Chondrocyte (in vitro differentiated cells): ENCODE results near the gene ADIRF. TPM values are rescaled to one million over a fixed set of nuclear protein-coding genes. Genes with fewer than 3 reads are reported as not detected.

Experiments
- DNase-seq: peaks from one replicate; pipeline ENCODE4 v3.0.0; 2021; ENCODE audit warnings: mixed read lengths, low spot score
- H3K27ac Mint-ChIP-seq: one replicate; pipeline ENCODE4 v1.8.0; 2021; ENCODE audit warnings: mild to moderate bottlenecking, moderate library complexity, mixed read lengths; ENCODE audit not compliant: unreplicated experiment
- H3K27me3 Mint-ChIP-seq: 2 replicates; pipeline ENCODE4 v1.8.0; 2021; ENCODE audit warnings: low read depth, mixed read lengths
- H3K36me3 Mint-ChIP-seq: 2 replicates; pipeline ENCODE4 v1.8.0; 2021; ENCODE audit warnings: low read depth, mixed read lengths
- H3K4me1 Mint-ChIP-seq: 2 replicates; pipeline ENCODE4 v1.8.0; 2021; ENCODE audit warnings: low read depth, mild to moderate bottlenecking, mixed read lengths
- H3K4me3 Mint-ChIP-seq: one replicate; pipeline ENCODE4 v1.8.0; 2021; ENCODE audit warnings: mild to moderate bottlenecking, moderate library complexity, mixed read lengths; ENCODE audit not compliant: unreplicated experiment
- H3K9me3 Mint-ChIP-seq: 2 replicates; pipeline ENCODE4 v1.8.0; 2021; ENCODE audit warnings: low read depth, mixed read lengths
- CTCF ChIP-seq: fragments of 200-600 bp; sonication (generic); IDR thresholded peaks from 2 replicates; pipeline ENCODE4 v1.5.0; 2021; ENCODE audit warnings: antibody characterized with exemption, mild to moderate bottlenecking, moderate library complexity
- total RNA-seq: library from RNA; stranded (reverse); gene quantifications from 3 replicates; pipeline ENCODE4 v1.2.1, GENCODE V29; 2021

Gene ADIRF
- total RNA-seq, 1 donor from 2014 or later: 0.65 TPM

DNA sequence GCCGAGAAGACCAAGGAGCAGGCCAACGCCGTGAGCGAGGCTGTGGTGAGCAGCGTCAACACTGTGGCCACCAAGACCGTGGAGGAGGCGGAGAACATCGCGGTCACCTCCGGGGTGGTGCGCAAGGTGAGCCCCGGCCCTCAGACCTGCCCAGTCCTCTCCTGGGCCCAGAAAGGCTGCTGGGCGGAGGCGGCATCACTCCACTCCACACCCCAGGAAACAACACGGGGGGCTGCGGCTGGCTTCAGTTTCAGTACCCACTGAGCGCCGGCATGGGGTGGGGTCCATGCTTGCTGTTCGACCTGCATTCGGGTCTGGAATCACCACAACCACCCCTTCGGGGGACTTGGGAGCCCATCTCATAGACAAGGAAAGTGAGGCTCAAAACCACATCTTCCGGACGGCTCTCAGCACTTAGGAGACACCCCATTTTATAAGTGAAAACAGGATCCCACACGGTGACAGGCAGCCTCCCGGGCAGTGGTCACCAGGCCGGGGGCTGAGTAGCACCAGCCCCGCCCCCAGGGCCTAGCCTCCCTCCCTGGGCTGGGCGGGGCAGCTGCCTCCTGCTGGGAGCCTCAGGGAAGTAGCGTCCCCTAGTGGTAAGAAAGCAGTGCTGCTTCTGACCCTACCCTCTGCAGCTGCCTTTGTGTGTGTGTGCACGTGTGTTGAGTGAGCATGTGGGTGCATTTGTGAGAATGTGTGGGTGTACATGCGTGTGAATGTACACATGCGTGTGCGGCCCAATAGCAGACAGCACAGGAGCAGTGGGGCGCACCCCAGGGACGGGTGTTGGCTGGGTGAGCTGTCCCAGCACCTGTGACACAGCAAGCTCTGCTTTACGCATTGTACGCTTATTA is 8.0 kb upstream of the ADIRF start:
- Mint-ChIP-seq H3K27me3 (no peaks in the 10 kb centered on the region), H3K4me3 (no peak overlapping the region)
- DNase-seq: peak; percentile 86

GRCh38 chr10:86960863-86961434 is 7.3 kb upstream of the ADIRF start:
- no peak overlapping the region for H3K4me3 Mint-ChIP-seq
- H3K27ac Mint-ChIP-seq: no peak overlapping the region
- no peaks in the 10 kb centered on the region for H3K9me3 Mint-ChIP-seq
- peak; percentile 68 for DNase-seq
- TF ChIP-seq CTCF: no peak
- H3K36me3 Mint-ChIP-seq: no peaks in the 10 kb centered on the region
- H3K27me3 Mint-ChIP-seq: no peaks in the 10 kb centered on the region
- peaks cover 28% of the 10 kb centered on the region for H3K4me1 Mint-ChIP-seq

More for the DNA sequence above, 8.0 kb upstream of the ADIRF start:
- no peak overlapping the region for H3K27ac Mint-ChIP-seq
- H3K4me1 Mint-ChIP-seq: peaks cover 31% of the 10 kb centered on the region
- no peaks in the 10 kb centered on the region for H3K9me3 Mint-ChIP-seq
- peak; percentile 81 for TF ChIP-seq CTCF
- H3K36me3 Mint-ChIP-seq: no peaks in the 10 kb centered on the region

- H3K4me1 Mint-ChIP-seq: peaks cover 32% of the 10 kb centered on the region
- no peak for TF ChIP-seq CTCF
- H3K9me3 Mint-ChIP-seq: no peaks in the 10 kb centered on the region
- no peak overlapping the region for H3K4me3 Mint-ChIP-seq
- H3K36me3 Mint-ChIP-seq: no peaks in the 10 kb centered on the region
- no peaks in the 10 kb centered on the region for H3K27me3 Mint-ChIP-seq
- peak; percentile 81 for DNase-seq
- no peak overlapping the region for H3K27ac Mint-ChIP-seq
These were observed 6.7 kb upstream of the ADIRF start for GRCh38 chr10:86961481-86962091.

DNA sequence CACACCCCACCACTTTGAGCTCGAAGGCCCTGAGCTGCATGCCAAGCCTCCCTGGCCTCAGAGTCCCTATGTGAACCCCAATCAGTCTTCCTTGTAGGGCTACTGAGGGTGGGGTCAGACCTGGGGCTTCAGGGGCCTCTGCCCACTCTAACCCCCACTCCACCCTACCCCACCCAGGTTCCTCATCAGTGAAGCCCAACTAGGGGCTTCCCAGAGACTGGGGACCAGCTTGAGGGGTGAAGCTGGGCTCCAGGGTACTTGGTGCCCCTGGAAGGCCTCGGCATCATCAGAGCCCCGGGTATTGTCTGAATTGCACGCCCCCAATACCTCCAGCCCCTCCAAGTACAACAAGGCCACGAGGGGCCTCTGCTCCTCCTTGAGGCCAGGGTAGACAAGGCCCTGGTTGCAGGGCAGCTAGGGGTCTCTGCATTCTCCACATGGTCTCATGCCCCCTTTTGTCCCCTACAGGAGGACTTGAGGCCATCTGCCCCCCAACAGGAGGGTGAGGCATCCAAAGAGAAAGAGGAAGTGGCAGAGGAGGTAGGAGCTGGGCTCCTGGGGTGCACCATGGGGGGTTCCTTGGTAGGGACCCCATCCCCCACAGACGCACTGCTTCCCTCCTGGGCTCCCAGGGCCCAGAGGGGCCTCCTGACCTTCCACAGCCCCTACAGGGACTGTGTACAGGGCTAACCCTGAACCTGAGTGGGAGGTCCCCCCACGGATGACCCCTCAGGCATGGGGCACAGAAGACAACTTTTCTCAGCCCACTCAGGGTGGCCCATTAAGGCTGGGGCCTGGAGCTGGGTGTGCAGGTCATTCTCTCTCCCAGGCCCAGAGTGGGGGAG is 5.9 kb upstream of the ADIRF start:
- TF ChIP-seq CTCF: no peak
- Mint-ChIP-seq H3K27me3 (no peaks in the 10 kb centered on the region), H3K27ac (no peak overlapping the region)

DNA sequence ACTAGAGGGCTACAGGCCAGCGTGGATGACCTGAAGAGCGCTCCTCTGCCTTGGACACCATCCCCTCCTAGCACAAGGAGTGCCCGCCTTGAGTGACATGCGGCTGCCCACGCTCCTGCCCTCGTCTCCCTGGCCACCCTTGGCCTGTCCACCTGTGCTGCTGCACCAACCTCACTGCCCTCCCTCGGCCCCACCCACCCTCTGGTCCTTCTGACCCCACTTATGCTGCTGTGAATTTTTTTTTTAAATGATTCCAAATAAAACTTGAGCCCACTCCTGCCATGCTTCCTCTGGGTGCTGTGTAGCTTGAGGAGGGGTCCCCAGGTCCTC is 5.3 kb upstream of the ADIRF start:
- Mint-ChIP-seq H3K4me3 (no peak overlapping the region), H3K27me3 (no peaks in the 10 kb centered on the region), H3K27ac (no peak overlapping the region), H3K36me3 (no peaks in the 10 kb centered on the region), H3K4me1 (peaks cover 23% of the 10 kb centered on the region), H3K9me3 (no peaks in the 10 kb centered on the region)
- DNase-seq: no peak
- TF ChIP-seq CTCF: no peak

More for the DNA sequence above, 5.9 kb upstream of the ADIRF start:
- H3K9me3 Mint-ChIP-seq: no peaks in the 10 kb centered on the region
- H3K36me3 Mint-ChIP-seq: no peaks in the 10 kb centered on the region
- peak; percentile 76 for DNase-seq
- no peak overlapping the region for H3K4me3 Mint-ChIP-seq
- H3K4me1 Mint-ChIP-seq: peaks cover 27% of the 10 kb centered on the region
